Measurements from ENCODE around the gene CFAP57. TPM values are rescaled to one million over a fixed set of nuclear protein-coding genes. Genes with fewer than 3 reads are reported as not detected.

Gene CFAP57
- total RNA-seq, 2 experiments from 2014 or later: not detected

DNA sequence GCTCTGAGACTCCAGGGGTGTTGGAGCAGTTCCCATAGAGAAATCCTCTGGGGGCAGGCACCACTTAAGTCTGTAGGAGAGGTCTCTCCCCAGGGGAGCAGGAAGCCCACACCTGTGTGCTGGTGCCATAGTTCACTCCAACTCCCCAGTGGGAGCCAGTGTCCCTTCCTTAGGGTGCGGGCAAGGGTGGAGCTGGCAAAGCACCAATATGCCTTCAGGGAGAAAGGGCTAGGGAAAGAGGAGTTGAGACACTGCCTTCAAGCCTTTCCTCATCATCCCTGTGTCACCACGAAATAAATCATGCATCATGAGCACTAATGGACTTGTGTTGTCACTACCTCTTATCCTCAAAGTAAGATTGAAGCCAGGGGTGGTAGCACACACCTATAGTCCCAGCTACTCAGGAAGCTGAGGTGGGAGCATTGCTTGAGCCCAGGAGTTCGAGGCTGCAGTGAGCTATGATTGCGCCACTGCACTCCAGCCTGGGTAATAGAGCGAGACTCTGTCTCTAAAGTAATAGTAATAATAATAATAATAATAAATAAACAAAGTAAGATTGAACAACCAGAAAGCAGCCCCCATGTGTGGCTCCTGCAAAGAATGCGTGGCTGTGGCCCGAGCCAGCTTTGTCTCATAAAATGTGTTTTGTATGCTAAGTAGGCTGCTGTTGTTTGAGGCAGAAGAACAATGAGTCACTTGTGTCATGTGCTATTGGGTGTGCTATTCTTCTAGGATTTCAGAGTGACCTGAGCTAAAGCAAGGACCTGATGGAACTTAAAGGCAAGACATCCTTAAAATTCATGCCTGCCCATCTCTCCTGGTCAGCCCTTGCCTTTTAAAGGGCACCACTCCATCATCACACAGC, 122.0 kb downstream of the CFAP57 start:
- ChIA-PET POLR2A (no interaction called here), CTCF (interaction anchor here (1.2 to 2.2 kb wide), 3 partner anchors 9 to 58 kb away, joined by 3 to 5 read pairs (median 4); partner anchors contain the start of gene C1orf210)
- no peak overlapping the region for H3K4me3 Mint-ChIP-seq

DNA sequence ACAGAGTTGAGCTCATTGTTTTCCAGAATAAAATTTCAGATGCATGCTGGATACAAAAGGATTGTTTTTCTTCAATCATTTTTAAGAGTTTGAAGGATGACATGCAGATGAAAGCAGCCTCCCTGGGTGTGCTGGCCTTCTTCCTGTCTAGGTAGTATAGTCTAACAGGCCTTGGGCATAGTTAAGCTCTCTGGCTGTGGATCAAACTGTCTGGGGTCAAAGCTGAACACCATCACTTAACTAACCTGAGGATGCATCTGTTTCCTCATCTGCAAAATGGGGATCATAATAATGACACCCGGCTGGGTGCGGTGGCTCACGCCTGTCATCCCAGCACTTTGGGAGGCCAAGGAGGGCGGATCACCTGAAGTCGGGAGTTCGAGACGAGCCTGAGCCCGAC, 122.6 kb downstream of the CFAP57 start:
- ChIA-PET CTCF (interaction anchor here (1.2 to 2.2 kb wide), 2 partner anchors 9 to 59 kb away, joined by 3 to 5 read pairs; partner anchors contain the start of gene C1orf210), POLR2A (no interaction called here)
- peaks cover 26% of the 10 kb centered on the region for H3K4me1 Mint-ChIP-seq
- H3K9me3 Mint-ChIP-seq: no peaks in the 10 kb centered on the region
- no peak overlapping the region for H3K4me3 Mint-ChIP-seq
- H3K27me3 Mint-ChIP-seq: no peaks in the 10 kb centered on the region
- H3K36me3 Mint-ChIP-seq (ENCODE audit: low read depth): no peaks in the 10 kb centered on the region
- peak overlapping the region; percentile 54 for H3K27ac Mint-ChIP-seq
- DNase-seq: no peak

More for the DNA sequence above, 122.0 kb downstream of the CFAP57 start:
- no peak for DNase-seq
- Mint-ChIP-seq H3K4me1 (peaks cover 26% of the 10 kb centered on the region), H3K36me3 (ENCODE audit: low read depth) (no peaks in the 10 kb centered on the region), H3K27ac (peak overlapping the region; percentile 54), H3K27me3 (no peaks in the 10 kb centered on the region), H3K9me3 (no peaks in the 10 kb centered on the region)

DNA sequence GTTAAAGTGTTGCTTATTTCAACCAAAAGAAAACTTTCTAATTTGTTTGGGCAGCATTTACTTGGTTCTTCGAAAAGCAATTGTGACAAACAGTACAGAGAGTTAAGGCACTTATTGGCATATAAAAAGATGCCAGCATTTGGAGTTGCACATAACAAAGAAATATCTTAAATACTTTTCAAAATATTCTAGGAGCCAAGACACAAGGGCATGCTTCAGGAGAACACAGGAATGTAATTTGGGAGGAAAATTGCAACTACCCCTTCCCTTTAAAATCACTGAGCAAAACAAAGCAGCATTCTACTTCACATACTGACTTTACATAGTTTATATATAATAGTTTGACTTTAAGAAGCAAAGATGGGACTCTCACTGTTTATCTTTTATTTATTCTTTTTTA, 124.1 kb downstream of the CFAP57 start:
- ChIA-PET CTCF (no interaction called here), POLR2A (no interaction called here)
- Mint-ChIP-seq H3K4me1 (peaks cover 26% of the 10 kb centered on the region), H3K36me3 (ENCODE audit: low read depth) (no peaks in the 10 kb centered on the region), H3K9me3 (no peaks in the 10 kb centered on the region), H3K27ac (peak overlapping the region; percentile 87), H3K4me3 (no peak overlapping the region), H3K27me3 (no peaks in the 10 kb centered on the region)
- no peak for DNase-seq

DNA sequence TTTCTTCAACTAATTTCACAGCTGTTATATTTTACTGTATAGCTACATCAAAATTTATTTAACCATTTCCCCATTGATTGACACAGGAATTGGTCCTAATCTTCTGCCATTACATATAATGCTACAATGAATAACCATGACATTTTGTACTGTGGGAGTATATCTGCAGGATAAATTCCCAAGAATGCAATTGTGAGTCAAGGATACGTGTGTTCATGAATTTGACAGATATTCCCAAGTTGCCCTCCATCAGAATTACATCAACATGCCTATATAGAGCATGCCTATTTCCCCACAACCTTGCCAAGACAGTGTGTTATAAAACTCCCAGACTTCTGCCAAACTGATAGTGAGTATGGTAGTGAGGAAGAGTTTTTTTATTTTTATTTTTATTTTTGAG, 125.9 kb downstream of the CFAP57 start:
- no peak for DNase-seq
- no peak overlapping the region for H3K4me3 Mint-ChIP-seq
- H3K9me3 Mint-ChIP-seq: no peaks in the 10 kb centered on the region
- CTCF ChIA-PET: interaction anchor here (1.2 kb wide), 1 partner anchor 11 kb away, joined by 4 read pairs; no protein-coding TSS in a partner anchor
- H3K27ac Mint-ChIP-seq: no peak overlapping the region
- H3K27me3 Mint-ChIP-seq: no peaks in the 10 kb centered on the region
- POLR2A ChIA-PET: no interaction called here
- H3K4me1 Mint-ChIP-seq: peaks cover 26% of the 10 kb centered on the region
- H3K36me3 Mint-ChIP-seq (ENCODE audit: low read depth): no peaks in the 10 kb centered on the region

DNA sequence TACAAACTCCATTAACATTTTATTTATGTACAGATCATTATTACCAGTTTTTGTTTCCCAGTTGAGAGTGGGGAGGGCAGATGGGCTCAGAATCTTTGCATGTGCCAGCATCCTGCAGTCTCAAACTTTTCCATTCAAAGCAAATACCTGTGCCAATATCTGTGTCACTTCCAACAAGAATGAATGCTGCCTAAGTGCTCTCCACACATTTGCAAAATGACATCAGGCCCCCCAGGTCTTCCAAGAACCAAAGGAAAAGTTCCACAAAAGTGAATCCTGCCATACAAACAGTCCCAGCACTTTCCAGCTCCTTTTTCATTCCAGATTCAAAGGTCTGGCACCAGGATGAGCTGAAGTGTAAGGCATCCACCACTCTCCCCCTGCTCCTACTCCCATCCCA, 127.0 kb downstream of the CFAP57 start:
- no peaks in the 10 kb centered on the region for H3K9me3 Mint-ChIP-seq
- no peak overlapping the region for H3K27ac Mint-ChIP-seq
- ChIA-PET POLR2A (no interaction called here), CTCF (no interaction called here)
- H3K4me3 Mint-ChIP-seq: no peak overlapping the region
- H3K4me1 Mint-ChIP-seq: peaks cover 24% of the 10 kb centered on the region
- DNase-seq: no peak
- H3K36me3 Mint-ChIP-seq (ENCODE audit: low read depth): no peaks in the 10 kb centered on the region
- H3K27me3 Mint-ChIP-seq: no peaks in the 10 kb centered on the region

DNA sequence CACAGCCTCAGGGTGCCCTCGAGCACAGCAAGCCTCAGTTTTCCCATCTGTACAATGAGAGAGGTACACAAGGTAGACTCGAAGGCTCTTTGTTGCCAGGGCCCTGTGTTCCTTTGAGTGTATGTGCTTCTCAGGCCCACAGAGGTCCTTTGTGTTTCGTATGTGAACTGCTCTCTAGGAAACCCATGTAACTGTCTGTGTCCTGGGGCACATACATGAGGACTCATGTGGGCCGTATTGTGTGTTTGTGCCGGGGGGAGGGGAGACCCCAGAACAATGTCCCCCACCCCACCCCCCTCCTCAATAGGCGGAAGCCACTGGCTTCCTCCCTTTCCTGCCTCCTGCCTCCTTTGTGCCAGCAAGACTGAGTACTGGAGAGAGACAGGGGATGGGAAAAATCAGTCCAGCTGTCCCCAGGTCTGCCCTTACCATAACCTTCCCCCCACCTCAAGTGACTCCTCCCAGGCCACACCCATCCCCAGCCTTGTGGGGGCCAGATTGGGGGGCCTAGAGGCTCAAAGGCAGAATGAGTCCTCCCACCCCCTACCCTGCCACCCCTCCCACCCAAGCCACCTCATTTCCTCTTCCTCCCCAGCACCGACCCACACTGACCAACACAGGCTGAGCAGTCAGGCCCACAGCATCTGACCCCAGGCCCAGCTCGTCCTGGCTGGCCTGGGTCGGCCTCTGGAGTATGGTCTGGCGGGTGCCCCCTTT, 128.4 kb downstream of the CFAP57 start, which contains the start of gene TIE1:
TSS of gene TIE1 (plus strand) at position 605 of the 717 bp plus-strand sequence. CDS start at position 695, 90 bp downstream.
- CTCF ChIA-PET: no interaction called here
- Mint-ChIP-seq H3K27me3 (no peaks in the 10 kb centered on the region), H3K9me3 (no peaks in the 10 kb centered on the region), H3K27ac (no peak within 1 kb of the TSS), H3K4me3 (no peak within 1 kb of the TSS), H3K36me3 (ENCODE audit: low read depth) (no peaks in the 10 kb centered on the region), H3K4me1 (peaks cover 13% of the 10 kb centered on the region)
- DNase-seq: no peak
- POLR2A ChIA-PET: no interaction called here

DNA sequence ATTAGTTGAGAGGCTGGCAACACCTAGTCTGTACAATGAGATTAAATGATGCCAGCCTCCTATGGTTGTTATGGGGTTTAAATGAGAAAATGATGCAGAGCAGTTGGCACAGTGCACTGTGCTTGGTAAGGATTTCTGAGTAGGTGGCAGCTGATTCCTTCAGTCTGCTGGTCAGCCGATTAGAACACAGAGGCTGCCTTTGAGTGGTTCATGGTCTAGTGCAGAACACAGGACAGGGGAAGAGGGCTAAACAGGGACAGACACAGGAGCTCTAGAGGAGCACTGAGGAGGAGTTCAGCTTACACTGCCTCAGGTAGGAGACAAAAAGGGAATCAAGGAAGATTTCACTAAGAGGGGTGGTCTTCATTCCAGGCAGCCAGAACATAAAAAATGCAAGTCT, 130.1 kb downstream of the CFAP57 start:
- CTCF ChIA-PET: no interaction called here
- no peak overlapping the region for H3K27ac Mint-ChIP-seq
- H3K9me3 Mint-ChIP-seq: no peaks in the 10 kb centered on the region
- H3K4me3 Mint-ChIP-seq: no peak overlapping the region
- H3K36me3 Mint-ChIP-seq (ENCODE audit: low read depth): no peaks in the 10 kb centered on the region
- no peak for DNase-seq
- H3K27me3 Mint-ChIP-seq: no peaks in the 10 kb centered on the region
- POLR2A ChIA-PET: no interaction called here
- no peaks in the 10 kb centered on the region for H3K4me1 Mint-ChIP-seq

DNA sequence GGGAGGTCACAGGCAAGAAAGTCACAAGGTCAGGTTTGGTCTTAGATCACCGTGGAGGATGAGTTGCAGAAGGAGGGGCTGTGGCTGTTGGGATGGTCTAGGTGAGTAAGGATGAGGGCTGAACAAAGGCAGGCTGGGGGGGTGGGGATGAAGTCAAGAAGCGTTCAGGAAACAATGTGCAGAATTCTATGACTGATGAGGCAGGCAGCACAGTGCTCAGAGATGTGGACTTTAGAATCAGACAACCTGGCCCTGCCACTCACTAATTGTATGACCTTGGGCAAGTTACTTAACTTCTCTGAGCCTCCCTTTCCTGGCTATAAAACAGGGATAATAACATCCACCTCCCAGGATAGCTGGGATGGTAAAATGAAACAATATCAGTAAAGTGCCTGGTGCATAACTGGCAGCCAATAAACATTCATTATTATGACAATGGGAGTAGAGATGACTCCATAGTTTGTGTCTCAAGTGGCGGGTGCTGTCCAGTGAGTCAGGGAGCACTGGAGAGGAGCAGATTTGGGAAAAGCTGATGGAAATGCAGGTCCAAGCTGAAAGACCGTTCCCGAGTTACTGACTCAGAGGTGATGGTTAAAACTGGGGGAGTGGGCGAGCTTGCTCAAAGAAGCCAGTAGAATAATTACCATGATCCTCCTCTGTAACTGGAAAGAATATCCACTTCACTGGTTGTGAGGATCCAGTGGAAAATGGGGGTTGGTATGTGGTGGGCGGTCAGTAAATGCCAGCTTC, 130.8 kb downstream of the CFAP57 start:
- Mint-ChIP-seq H3K4me1 (no peaks in the 10 kb centered on the region), H3K36me3 (ENCODE audit: low read depth) (no peaks in the 10 kb centered on the region), H3K27ac (no peak overlapping the region), H3K4me3 (no peak overlapping the region), H3K9me3 (no peaks in the 10 kb centered on the region), H3K27me3 (no peaks in the 10 kb centered on the region)
- ChIA-PET CTCF (interaction anchor here (1.0 kb wide), 1 partner anchor 18 kb away, joined by 5 read pairs; no protein-coding TSS in a partner anchor), POLR2A (no interaction called here)
- DNase-seq: no peak

DNA sequence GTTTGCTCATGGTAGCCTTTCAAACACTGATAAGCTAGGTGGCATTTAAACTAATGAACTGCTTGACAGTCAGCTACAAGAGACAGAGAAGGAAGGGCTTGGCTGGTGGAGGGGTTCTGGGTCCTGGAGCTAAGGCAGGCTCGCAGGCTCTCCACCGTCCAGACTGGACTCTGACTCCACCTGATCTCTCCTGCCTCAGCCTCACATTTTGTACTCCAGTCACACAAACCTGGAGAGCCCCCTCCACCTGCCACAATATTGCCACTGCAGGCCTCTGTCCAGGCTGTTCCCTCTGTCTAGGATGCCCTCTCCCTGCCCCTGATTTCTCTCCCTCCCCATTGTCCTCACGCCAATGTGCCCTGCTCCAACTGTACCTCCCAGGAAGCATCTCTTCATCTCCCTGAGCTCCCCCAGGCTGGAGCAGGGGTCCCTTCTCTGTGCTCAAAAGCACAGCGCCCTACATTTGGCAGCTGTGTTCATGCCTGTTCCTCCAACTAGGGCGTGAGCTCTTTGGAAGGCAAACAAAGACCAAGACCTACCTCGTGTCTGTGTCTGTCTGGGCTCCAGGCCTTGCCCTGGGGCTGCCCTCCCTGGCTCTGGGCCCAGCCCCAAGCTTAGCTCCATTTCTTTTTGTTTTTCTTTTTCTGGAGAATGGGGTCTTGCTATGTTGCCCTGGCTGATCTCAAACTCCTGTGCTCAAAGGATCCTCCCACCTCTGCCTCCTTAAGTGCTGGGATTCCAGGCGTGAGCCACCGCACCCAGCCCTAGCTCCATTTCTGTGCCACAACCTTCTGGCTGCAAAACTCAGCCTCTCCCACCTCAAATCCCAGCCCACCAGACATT, 131.6 kb downstream of the CFAP57 start:
- Mint-ChIP-seq H3K4me3 (no peak overlapping the region), H3K9me3 (no peaks in the 10 kb centered on the region), H3K36me3 (ENCODE audit: low read depth) (no peaks in the 10 kb centered on the region), H3K27ac (no peak overlapping the region), H3K4me1 (no peaks in the 10 kb centered on the region), H3K27me3 (no peaks in the 10 kb centered on the region)
- ChIA-PET POLR2A (no interaction called here), CTCF (interaction anchor here (1.0 kb wide), 1 partner anchor 17 kb away, joined by 5 read pairs; no protein-coding TSS in a partner anchor)
- DNase-seq: no peak

Small RNA genes lying within 50 kb of the gene (microRNA-seq; reads per million reads assigned to microRNA genes)
- 1.1 reads per million for gene MIR6733 (ENCODE audit: borderline microRNAs expressed, borderline replicate concordance)

Other genes starting within 250 kb of the CFAP57 start
- 100 to 1,000 TPM in 1 of 2 experiments, 10 to 100 TPM in 1; 98.0 to 109 TPM for gene SLC2A1, start 213.5 kb upstream of the CFAP57 start, total RNA-seq
- gene EBNA1BP2, start within 50 bp of the CFAP57 start, total RNA-seq: 10 to 100 TPM; 40.5 to 45.8 TPM
- gene TMEM125, start 97.7 kb downstream of the CFAP57 start, total RNA-seq: not detected
- gene C1orf210, start 113.3 kb downstream of the CFAP57 start, total RNA-seq: not detected
- gene TIE1, start 128.7 kb downstream of the CFAP57 start, total RNA-seq: not detected
- not detected for gene MPL, start 165.5 kb downstream of the CFAP57 start, total RNA-seq
- 100 to 1,000 TPM; 176 to 188 TPM for gene CDC20, start 186.7 kb downstream of the CFAP57 start, total RNA-seq
- 10 to 100 TPM; 77.1 to 85.0 TPM for gene ELOVL1, start 195.7 kb downstream of the CFAP57 start, total RNA-seq
- gene MED8, start 217.5 kb downstream of the CFAP57 start, total RNA-seq: 10 to 100 TPM; 30.2 to 33.3 TPM
- 10 to 100 TPM; 66.6 to 74.3 TPM for gene SZT2, start 217.6 kb downstream of the CFAP57 start, total RNA-seq

Data from activated CD4-positive, alpha-beta T cell treated with anti-CD3 and anti-CD28 coated beads, Interleukin-2, amount 10 ng/mL, durations not matched to agents 7 days and 5 days (primary cell).